WTC11 (cell line): ENCODE data around the gene CD22. TPM values are rescaled to one million over a fixed set of nuclear protein-coding genes. Genes with fewer than 3 reads are reported as not detected.

ENCODE experiments used
- ATAC-seq: fragments of 200-7000 bp; cut with Tn5 transposase; 2 replicates; pipeline ENCODE4 v1.10.0; 2021; ENCODE audit warnings: mild to moderate bottlenecking, moderate library complexity
- CTCF ChIA-PET: fragments of 300-600 bp; sonication (Branson Sonifier 250); formaldehyde crosslinking; loops from one replicate; lab custom pipeline; 2021; ENCODE audit warnings: antibody characterized with exemption; lab: Charles Lee
- POLR2A ChIA-PET: fragments of 350-600 bp; sonication (Branson Sonifier 250); formaldehyde crosslinking; loops from one replicate; lab custom pipeline; 2021; ENCODE audit warnings: antibody characterized with exemption; lab: Charles Lee
- DNase-seq: peaks from one replicate; pipeline ENCODE4 v3.0.0; 2021; ENCODE audit warnings: low spot score
- H3K27ac Mint-ChIP-seq: 2 replicates; pipeline ENCODE4 v1.8.0; 2021; ENCODE audit warnings: mixed read lengths
- H3K27me3 Mint-ChIP-seq: 2 replicates; pipeline ENCODE4 v1.8.0; 2021; ENCODE audit warnings: low read depth, mild to moderate bottlenecking, moderate library complexity, mixed read lengths
- H3K36me3 Mint-ChIP-seq: 2 replicates; pipeline ENCODE4 v1.8.0; 2021; ENCODE audit warnings: mixed read lengths
- H3K4me1 Mint-ChIP-seq: 2 replicates; pipeline ENCODE4 v1.8.0; 2022; ENCODE audit warnings: mixed read lengths
- H3K4me3 Mint-ChIP-seq: 2 replicates; pipeline ENCODE4 v1.8.0; 2021; ENCODE audit warnings: mild to moderate bottlenecking, moderate library complexity, mixed read lengths
- H3K9me3 Mint-ChIP-seq: 2 replicates; pipeline ENCODE4 v1.8.0; 2021; ENCODE audit warnings: mixed read lengths
- CBFB ChIP-seq: sonication (generic); formaldehyde crosslinking; IDR thresholded peaks from 2 replicates; pipeline ENCODE4 v1.8.1; 2022; ENCODE audit warnings: mild to moderate bottlenecking, low read depth, missing genetic modification reagents
- GABPB1 ChIP-seq: sonication (generic); formaldehyde crosslinking; IDR thresholded peaks from 2 replicates; pipeline ENCODE4 v1.8.1; 2023; ENCODE audit warnings: mild to moderate bottlenecking, missing genetic modification reagents
- GTF2I ChIP-seq: fragments of 250-450 bp; sonication (Bioruptor Pico); conservative IDR thresholded peaks from 2 replicates; pipeline ENCODE4 v1.4.0; 2021; ENCODE audit warnings: mild to moderate bottlenecking
- MXD4 ChIP-seq: fragments of 250-450 bp; sonication (Bioruptor Pico); IDR thresholded peaks from 2 replicates; pipeline ENCODE4 v1.8.0; 2021; ENCODE audit warnings: mild to moderate bottlenecking, moderate library complexity, borderline replicate concordance
- MYBL2 ChIP-seq: sonication (generic); formaldehyde crosslinking; IDR thresholded peaks from 2 replicates; pipeline ENCODE4 v1.8.1; 2023; ENCODE audit warnings: mild to moderate bottlenecking, moderate library complexity, missing genetic modification reagents
- NFE2L1 ChIP-seq: sonication (generic); formaldehyde crosslinking; IDR thresholded peaks from 2 replicates; pipeline ENCODE4 v1.8.1; 2023; ENCODE audit warnings: missing genetic modification reagents
- NR1H2 ChIP-seq: sonication (generic); formaldehyde crosslinking; IDR thresholded peaks from 2 replicates; pipeline ENCODE4 v1.9.0; 2021; ENCODE audit warnings: mild to moderate bottlenecking, moderate library complexity, missing genetic modification reagents
- OVOL2 ChIP-seq: fragments of 250-450 bp; sonication (Bioruptor Pico); IDR thresholded peaks from 2 replicates; pipeline ENCODE4 v1.9.0; 2021; ENCODE audit warnings: mild to moderate bottlenecking, borderline replicate concordance
- SMAD4 ChIP-seq: sonication (generic); formaldehyde crosslinking; IDR thresholded peaks from 2 replicates; pipeline ENCODE4 v1.8.0; 2022; ENCODE audit warnings: mild to moderate bottlenecking, missing genetic modification reagents
- SOX15 ChIP-seq: fragments of 250-450 bp; sonication (Bioruptor Pico); IDR thresholded peaks from 2 replicates; pipeline ENCODE4 v1.9.0; 2021; ENCODE audit warnings: mild to moderate bottlenecking
- STAT6 ChIP-seq: sonication (generic); formaldehyde crosslinking; conservative IDR thresholded peaks from 2 replicates; pipeline ENCODE4 v1.8.1; 2023; ENCODE audit warnings: mild to moderate bottlenecking, low read depth, missing genetic modification reagents, moderate library complexity
- TEAD1 ChIP-seq: sonication (generic); formaldehyde crosslinking; IDR thresholded peaks from 2 replicates; pipeline ENCODE4 v1.8.0; 2022; ENCODE audit warnings: mild to moderate bottlenecking, missing genetic modification reagents
- USF2 ChIP-seq: sonication (generic); formaldehyde crosslinking; IDR thresholded peaks from 2 replicates; pipeline ENCODE4 v1.8.1; 2023; ENCODE audit warnings: mild to moderate bottlenecking, missing genetic modification reagents, moderate library complexity
- ZMAT4 ChIP-seq: fragments of 250-450 bp; sonication (Bioruptor Pico); IDR thresholded peaks from 2 replicates; pipeline ENCODE4 v1.9.0; 2021; ENCODE audit warnings: mild to moderate bottlenecking
- ZNF121 ChIP-seq: sonication (generic); formaldehyde crosslinking; IDR thresholded peaks from 2 replicates; pipeline ENCODE4 v1.8.0; 2023; ENCODE audit warnings: missing genetic modification reagents
- ZNF317 ChIP-seq: sonication (generic); formaldehyde crosslinking; IDR thresholded peaks from 2 replicates; pipeline ENCODE4 v1.8.1; 2023; ENCODE audit warnings: low read depth, mild to moderate bottlenecking, moderate library complexity, missing genetic modification reagents, borderline replicate concordance
- ZNF396 ChIP-seq: fragments of 250-450 bp; sonication (Bioruptor Pico); IDR thresholded peaks from 2 replicates; pipeline ENCODE4 v1.8.0; 2021; ENCODE audit warnings: mild to moderate bottlenecking, moderate library complexity, borderline replicate concordance
- ZNF671 ChIP-seq: fragments of 250-450 bp; sonication (Bioruptor Pico); IDR thresholded peaks from 2 replicates; pipeline ENCODE4 v1.8.0; 2021; ENCODE audit warnings: mild to moderate bottlenecking
- total RNA-seq: library from RNA; stranded (reverse); gene quantifications from 3 replicates; pipeline ENCODE4 v1.2.3, GENCODE V29; 2021
- TF ChIP-seq, protein P1 (sequence below): fragments of 250-450 bp; sonication (Bioruptor Pico); IDR thresholded peaks from 2 replicates; pipeline ENCODE4 v1.8.0; 2021; ENCODE audit warnings: mild to moderate bottlenecking
- TF ChIP-seq, protein P2 (sequence below): sonication (generic); formaldehyde crosslinking; IDR thresholded peaks from 2 replicates; pipeline ENCODE4 v1.8.1; 2022; ENCODE audit warnings: mild to moderate bottlenecking, missing genetic modification reagents, moderate library complexity, borderline replicate concordance
- TF ChIP-seq, protein P3 (sequence below): fragments of 250-450 bp; sonication (Bioruptor Pico); IDR thresholded peaks from 2 replicates; pipeline ENCODE4 v2.1.2; 2022; ENCODE audit warnings: mild to moderate bottlenecking, moderate library complexity
- TF ChIP-seq, protein P4 (sequence below): sonication (generic); formaldehyde crosslinking; IDR thresholded peaks from 2 replicates; pipeline ENCODE4 v1.8.1; 2023; ENCODE audit warnings: mild to moderate bottlenecking, missing genetic modification reagents, borderline replicate concordance

The CD22 gene
- total RNA-seq, 1 experiment from 2014 or later, result 0.28 TPM

DNA sequence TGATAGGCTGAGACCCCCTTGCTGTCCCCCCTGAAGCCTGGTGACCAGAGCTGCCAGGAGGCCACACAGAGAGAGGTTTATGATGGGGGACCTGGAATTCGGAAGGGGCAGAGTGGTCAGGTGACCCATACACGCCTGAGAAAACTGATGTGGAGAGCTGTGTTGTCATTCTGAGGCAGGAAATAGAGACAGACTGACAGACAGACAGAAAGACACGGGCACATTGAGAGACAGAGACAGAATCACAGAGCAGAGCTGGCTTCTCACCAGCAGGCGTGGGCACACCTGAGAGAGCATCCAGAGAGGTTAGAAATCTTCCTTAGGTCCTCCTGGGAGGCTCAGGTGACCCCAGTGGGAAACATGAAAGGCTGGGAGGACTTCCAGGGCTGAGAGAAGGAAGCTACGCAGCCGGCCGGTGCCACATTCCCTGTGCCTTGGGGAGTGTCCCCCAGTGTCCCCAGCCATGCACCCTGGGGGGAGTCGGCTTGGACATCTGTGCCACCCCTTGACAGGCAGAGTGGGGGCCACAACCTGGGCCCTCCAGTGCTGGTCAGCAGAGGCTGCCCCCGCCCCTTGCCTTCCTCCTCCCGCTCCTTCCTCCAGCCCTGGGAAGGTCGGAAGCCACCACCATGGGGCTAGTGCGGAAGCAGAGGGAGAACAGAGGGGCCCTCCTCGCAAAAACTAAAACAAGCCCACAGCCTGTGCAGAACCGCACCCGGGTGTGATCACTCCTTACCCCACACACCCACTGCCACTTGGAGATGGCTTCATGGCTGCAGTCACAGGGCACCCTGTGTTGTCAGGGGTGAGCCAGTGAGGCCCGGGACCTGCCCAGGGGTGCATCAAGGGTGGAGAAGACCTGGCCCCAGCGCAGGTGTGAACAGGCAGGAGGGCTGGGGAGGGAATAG is 20.9 kb downstream of the CD22 start:
- Mint-ChIP-seq H3K27ac (no peak overlapping the region), H3K4me3 (no peak overlapping the region), H3K9me3 (no peaks in the 10 kb centered on the region), H3K27me3 (no peaks in the 10 kb centered on the region), H3K4me1 (peaks cover 7% of the 10 kb centered on the region), H3K36me3 (no peaks in the 10 kb centered on the region)
- ChIA-PET POLR2A (no interaction called here), CTCF (no interaction called here)
- no peak for ATAC-seq
- no peak for DNase-seq
- TF ChIP-seq SMAD4 (CRISPR knock-in tag), result no peak
- no peak for TF ChIP-seq GABPB1 (CRISPR knock-in tag)
- no peak for TF ChIP-seq ZNF121 (CRISPR knock-in tag)
- no peak for TF ChIP-seq STAT6
- no peak for TF ChIP-seq ZNF317 (CRISPR knock-in tag)
- TF ChIP-seq, protein P1, sequence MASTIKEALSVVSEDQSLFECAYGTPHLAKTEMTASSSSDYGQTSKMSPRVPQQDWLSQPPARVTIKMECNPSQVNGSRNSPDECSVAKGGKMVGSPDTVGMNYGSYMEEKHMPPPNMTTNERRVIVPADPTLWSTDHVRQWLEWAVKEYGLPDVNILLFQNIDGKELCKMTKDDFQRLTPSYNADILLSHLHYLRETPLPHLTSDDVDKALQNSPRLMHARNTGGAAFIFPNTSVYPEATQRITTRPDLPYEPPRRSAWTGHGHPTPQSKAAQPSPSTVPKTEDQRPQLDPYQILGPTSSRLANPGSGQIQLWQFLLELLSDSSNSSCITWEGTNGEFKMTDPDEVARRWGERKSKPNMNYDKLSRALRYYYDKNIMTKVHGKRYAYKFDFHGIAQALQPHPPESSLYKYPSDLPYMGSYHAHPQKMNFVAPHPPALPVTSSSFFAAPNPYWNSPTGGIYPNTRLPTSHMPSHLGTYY (CRISPR knock-in tag), result no peak
- TF ChIP-seq MXD4 (CRISPR knock-in tag), result no peak
- TF ChIP-seq OVOL2 (CRISPR knock-in tag), result no peak
- no peak for TF ChIP-seq NFE2L1
- TF ChIP-seq NR1H2, result no peak

GRCh38 chr19:35350591-35350990 is 21.6 kb downstream of the CD22 start:
- Mint-ChIP-seq H3K4me3 (no peak overlapping the region), H3K27ac (no peak overlapping the region), H3K9me3 (no peaks in the 10 kb centered on the region), H3K36me3 (no peaks in the 10 kb centered on the region), H3K27me3 (no peaks in the 10 kb centered on the region), H3K4me1 (peaks cover 7% of the 10 kb centered on the region)
- CTCF ChIA-PET, result interaction anchor here (0.9 kb wide), 2 partner anchors 145 to 284 kb away, joined by 3 to 5 read pairs; no protein-coding TSS in a partner anchor
- ATAC-seq (no peak), DNase-seq (no peak)
- POLR2A ChIA-PET, result no interaction called here
- TF ChIP-seq USF2 (CRISPR knock-in tag) (no peak), MYBL2 (CRISPR knock-in tag) (no peak), CBFB (no peak), SOX15 (CRISPR knock-in tag) (no peak), ZNF396 (CRISPR knock-in tag) (no peak), TEAD1 (no peak), ZMAT4 (CRISPR knock-in tag) (no peak), GTF2I (CRISPR knock-in tag) (no peak), ZNF671 (CRISPR knock-in tag) (no peak), SMAD4 (CRISPR knock-in tag) (no peak)
- TF ChIP-seq, protein P2, sequence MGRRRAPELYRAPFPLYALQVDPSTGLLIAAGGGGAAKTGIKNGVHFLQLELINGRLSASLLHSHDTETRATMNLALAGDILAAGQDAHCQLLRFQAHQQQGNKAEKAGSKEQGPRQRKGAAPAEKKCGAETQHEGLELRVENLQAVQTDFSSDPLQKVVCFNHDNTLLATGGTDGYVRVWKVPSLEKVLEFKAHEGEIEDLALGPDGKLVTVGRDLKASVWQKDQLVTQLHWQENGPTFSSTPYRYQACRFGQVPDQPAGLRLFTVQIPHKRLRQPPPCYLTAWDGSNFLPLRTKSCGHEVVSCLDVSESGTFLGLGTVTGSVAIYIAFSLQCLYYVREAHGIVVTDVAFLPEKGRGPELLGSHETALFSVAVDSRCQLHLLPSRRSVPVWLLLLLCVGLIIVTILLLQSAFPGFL (CRISPR knock-in tag), result no peak
- TF ChIP-seq, protein P3, sequence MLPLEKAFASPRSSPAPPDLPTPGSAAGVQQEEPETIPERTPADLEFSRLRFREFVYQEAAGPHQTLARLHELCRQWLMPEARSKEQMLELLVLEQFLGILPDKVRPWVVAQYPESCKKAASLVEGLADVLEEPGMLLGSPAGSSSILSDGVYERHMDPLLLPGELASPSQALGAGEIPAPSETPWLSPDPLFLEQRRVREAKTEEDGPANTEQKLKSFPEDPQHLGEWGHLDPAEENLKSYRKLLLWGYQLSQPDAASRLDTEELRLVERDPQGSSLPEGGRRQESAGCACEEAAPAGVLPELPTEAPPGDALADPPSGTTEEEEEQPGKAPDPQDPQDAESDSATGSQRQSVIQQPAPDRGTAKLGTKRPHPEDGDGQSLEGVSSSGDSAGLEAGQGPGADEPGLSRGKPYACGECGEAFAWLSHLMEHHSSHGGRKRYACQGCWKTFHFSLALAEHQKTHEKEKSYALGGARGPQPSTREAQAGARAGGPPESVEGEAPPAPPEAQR, result no peak
- TF ChIP-seq, protein P4, sequence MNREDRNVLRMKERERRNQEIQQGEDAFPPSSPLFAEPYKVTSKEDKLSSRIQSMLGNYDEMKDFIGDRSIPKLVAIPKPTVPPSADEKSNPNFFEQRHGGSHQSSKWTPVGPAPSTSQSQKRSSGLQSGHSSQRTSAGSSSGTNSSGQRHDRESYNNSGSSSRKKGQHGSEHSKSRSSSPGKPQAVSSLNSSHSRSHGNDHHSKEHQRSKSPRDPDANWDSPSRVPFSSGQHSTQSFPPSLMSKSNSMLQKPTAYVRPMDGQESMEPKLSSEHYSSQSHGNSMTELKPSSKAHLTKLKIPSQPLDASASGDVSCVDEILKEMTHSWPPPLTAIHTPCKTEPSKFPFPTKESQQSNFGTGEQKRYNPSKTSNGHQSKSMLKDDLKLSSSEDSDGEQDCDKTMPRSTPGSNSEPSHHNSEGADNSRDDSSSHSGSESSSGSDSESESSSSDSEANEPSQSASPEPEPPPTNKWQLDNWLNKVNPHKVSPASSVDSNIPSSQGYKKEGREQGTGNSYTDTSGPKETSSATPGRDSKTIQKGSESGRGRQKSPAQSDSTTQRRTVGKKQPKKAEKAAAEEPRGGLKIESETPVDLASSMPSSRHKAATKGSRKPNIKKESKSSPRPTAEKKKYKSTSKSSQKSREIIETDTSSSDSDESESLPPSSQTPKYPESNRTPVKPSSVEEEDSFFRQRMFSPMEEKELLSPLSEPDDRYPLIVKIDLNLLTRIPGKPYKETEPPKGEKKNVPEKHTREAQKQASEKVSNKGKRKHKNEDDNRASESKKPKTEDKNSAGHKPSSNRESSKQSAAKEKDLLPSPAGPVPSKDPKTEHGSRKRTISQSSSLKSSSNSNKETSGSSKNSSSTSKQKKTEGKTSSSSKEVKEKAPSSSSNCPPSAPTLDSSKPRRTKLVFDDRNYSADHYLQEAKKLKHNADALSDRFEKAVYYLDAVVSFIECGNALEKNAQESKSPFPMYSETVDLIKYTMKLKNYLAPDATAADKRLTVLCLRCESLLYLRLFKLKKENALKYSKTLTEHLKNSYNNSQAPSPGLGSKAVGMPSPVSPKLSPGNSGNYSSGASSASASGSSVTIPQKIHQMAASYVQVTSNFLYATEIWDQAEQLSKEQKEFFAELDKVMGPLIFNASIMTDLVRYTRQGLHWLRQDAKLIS, result no peak
